ENCODE measurements around the gene ARHGEF16. TPM values are rescaled to one million over a fixed set of nuclear protein-coding genes. Genes with fewer than 3 reads are reported as not detected.
A peak's percentile ranks its signal among the peaks of the same experiment; 100 is the strongest.

Gene ARHGEF16
- total RNA-seq, 1 donor from 2014 or later, result 1.3 TPM

DNA sequence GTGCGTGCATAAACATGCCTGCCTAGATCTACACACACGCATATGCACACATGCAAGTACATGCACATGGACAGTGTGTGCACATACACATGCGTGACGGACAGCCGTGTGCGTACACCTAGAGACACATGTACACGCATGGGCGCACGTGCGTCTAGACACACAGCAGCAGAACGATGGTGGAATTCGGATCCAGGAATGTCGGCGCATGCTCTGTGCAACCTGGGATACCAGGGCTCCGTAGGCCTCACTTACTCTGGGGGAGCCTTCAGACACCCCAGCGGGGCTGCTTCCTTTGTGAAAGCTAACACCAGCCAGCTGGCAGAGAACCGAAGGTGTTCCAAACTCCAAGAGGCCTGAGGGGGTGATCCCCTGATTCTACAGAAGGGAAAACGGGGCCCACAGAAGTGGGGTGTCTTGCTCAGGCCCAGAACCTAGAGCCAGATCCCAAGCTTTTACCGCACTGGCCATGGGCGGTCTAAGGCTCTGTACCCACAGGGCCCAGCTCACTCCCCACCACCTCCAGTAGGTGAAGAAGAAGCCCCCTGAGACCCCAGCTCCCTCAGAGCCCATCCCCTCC, 27.4 kb upstream of the ARHGEF16 start:
- Mint-ChIP-seq H3K27ac (peak overlapping the region; percentile 37), H3K9me3 (no peaks in the 10 kb centered on the region), H3K27me3 (ENCODE audit: insufficient read depth, low read depth) (peaks cover 4% of the 10 kb centered on the region), H3K4me1 (peaks cover 15% of the 10 kb centered on the region), H3K4me3 (no peak overlapping the region), H3K36me3 (peaks cover 3% of the 10 kb centered on the region)
- Histone ChIP-seq H3K36me3 (no peaks in the 10 kb centered on the region), H3K4me2 (no peak overlapping the region), H3K9me3 (ENCODE audit: low read depth) (no peaks in the 10 kb centered on the region), H3K4me3 (no peak overlapping the region), H2AFZ (replicated peaks) (no peak overlapping the region), H3K27ac (no peak overlapping the region), H3K79me2 (ENCODE audit: low read depth) (no peaks in the 10 kb centered on the region), H3F3A (ENCODE audit: low read depth) (no peaks in the 10 kb centered on the region), H4K20me1 (ENCODE audit: low read depth) (no peaks in the 10 kb centered on the region), H3K9ac (no peak overlapping the region), H3K27me3 (no peaks in the 10 kb centered on the region), H3K4me1 (peaks cover 2% of the 10 kb centered on the region)
- no peak for TF ChIP-seq EZH2 (IDR thresholded peaks at IDR 0.05)
- TF ChIP-seq EZH2phosphoT487 (IDR thresholded peaks at IDR 0.05), result no peak
- TF ChIP-seq, protein P1, sequence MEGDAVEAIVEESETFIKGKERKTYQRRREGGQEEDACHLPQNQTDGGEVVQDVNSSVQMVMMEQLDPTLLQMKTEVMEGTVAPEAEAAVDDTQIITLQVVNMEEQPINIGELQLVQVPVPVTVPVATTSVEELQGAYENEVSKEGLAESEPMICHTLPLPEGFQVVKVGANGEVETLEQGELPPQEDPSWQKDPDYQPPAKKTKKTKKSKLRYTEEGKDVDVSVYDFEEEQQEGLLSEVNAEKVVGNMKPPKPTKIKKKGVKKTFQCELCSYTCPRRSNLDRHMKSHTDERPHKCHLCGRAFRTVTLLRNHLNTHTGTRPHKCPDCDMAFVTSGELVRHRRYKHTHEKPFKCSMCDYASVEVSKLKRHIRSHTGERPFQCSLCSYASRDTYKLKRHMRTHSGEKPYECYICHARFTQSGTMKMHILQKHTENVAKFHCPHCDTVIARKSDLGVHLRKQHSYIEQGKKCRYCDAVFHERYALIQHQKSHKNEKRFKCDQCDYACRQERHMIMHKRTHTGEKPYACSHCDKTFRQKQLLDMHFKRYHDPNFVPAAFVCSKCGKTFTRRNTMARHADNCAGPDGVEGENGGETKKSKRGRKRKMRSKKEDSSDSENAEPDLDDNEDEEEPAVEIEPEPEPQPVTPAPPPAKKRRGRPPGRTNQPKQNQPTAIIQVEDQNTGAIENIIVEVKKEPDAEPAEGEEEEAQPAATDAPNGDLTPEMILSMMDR (IDR thresholded peaks at IDR 0.05), result no peak
- no peak for DNase-seq (ENCODE audit: low spot score)

GRCh38 chr1:3427711-3428704, 26.5 kb upstream of the ARHGEF16 start:
- no peaks in the 10 kb centered on the region for H3K27me3 ChIP-seq
- no peak overlapping the region for H3K4me2 ChIP-seq
- Mint-ChIP-seq H3K27me3 (ENCODE audit: insufficient read depth, low read depth) (peaks cover 6% of the 10 kb centered on the region), H3K4me1 (peaks cover 18% of the 10 kb centered on the region), H3K27ac (no peak overlapping the region), H3K36me3 (peaks cover 3% of the 10 kb centered on the region), H3K4me3 (no peak overlapping the region), H3K9me3 (no peaks in the 10 kb centered on the region)
- H3K36me3 ChIP-seq, result no peaks in the 10 kb centered on the region
- H4K20me1 ChIP-seq (ENCODE audit: low read depth), result no peaks in the 10 kb centered on the region
- no peak overlapping the region for H2AFZ ChIP-seq (replicated peaks)
- H3K4me3 ChIP-seq, result no peak overlapping the region
- no peaks in the 10 kb centered on the region for H3F3A ChIP-seq (ENCODE audit: low read depth)
- TF ChIP-seq EZH2phosphoT487 (IDR thresholded peaks at IDR 0.05) (no peak), EZH2 (IDR thresholded peaks at IDR 0.05) (no peak)
- TF ChIP-seq, protein P1 (IDR thresholded peaks at IDR 0.05), result no peak
- no peak overlapping the region for H3K9ac ChIP-seq
- H3K79me2 ChIP-seq (ENCODE audit: low read depth), result no peaks in the 10 kb centered on the region
- no peaks in the 10 kb centered on the region for H3K9me3 ChIP-seq (ENCODE audit: low read depth)
- DNase-seq (ENCODE audit: low spot score), result no peak
- no peak overlapping the region for H3K27ac ChIP-seq
- H3K4me1 ChIP-seq, result peaks cover 9% of the 10 kb centered on the region

DNA sequence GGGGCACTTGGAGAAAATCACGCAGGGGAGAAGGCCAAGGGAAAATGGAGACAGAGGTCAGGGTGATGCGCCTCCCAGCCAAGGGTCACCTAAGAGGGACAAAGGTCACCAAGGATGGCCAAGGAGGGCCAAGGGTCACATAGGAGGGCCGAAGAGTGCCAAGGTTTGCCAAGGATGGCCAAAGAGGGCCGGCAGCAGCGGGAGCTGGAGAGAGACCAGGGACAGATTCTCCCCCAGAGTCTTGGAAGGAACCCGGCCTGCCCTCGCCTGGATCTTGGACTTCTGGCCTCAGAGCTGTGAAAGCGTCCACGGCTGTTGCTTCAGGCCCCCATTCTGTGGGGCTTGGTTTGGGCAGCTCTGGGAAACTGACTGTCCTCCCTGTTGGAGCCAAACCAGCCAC, 25.6 kb upstream of the ARHGEF16 start:
- Histone ChIP-seq H4K20me1 (ENCODE audit: low read depth) (no peaks in the 10 kb centered on the region), H3K4me1 (peaks cover 9% of the 10 kb centered on the region), H2AFZ (replicated peaks) (no peak overlapping the region), H3K9me3 (ENCODE audit: low read depth) (no peaks in the 10 kb centered on the region), H3K36me3 (no peaks in the 10 kb centered on the region), H3K4me2 (no peak overlapping the region), H3K27me3 (no peaks in the 10 kb centered on the region), H3K4me3 (no peak overlapping the region), H3K27ac (no peak overlapping the region), H3K9ac (no peak overlapping the region), H3K79me2 (ENCODE audit: low read depth) (no peaks in the 10 kb centered on the region), H3F3A (ENCODE audit: low read depth) (no peaks in the 10 kb centered on the region)
- TF ChIP-seq, protein P1 (IDR thresholded peaks at IDR 0.05), result no peak
- TF ChIP-seq EZH2 (IDR thresholded peaks at IDR 0.05) (no peak), EZH2phosphoT487 (IDR thresholded peaks at IDR 0.05) (no peak)
- DNase-seq (ENCODE audit: low spot score), result no peak
- Mint-ChIP-seq H3K36me3 (peaks cover 3% of the 10 kb centered on the region), H3K27ac (no peak overlapping the region), H3K27me3 (ENCODE audit: insufficient read depth, low read depth) (peaks cover 6% of the 10 kb centered on the region), H3K4me1 (peaks cover 18% of the 10 kb centered on the region), H3K9me3 (no peaks in the 10 kb centered on the region), H3K4me3 (no peak overlapping the region)
